Smooth muscle cell (in vitro differentiated cells): Measurements from ENCODE around the gene IFFO2. TPM values are rescaled to one million over a fixed set of nuclear protein-coding genes. Genes with fewer than 3 reads are reported as not detected.

Experiments used
- DNase-seq: peaks from one replicate; lab custom pipeline; 2025; ENCODE audit not compliant: unreplicated experiment; lab: John Stamatoyannopoulos, UW
- H2AFZ ChIP-seq: fragments of 200-600 bp; sonication (generic); 2 replicates; pipeline ENCODE4 v1.6.0; 2016; ENCODE audit warnings: antibody characterized with exemption, low read depth, mild to moderate bottlenecking
- H3F3A ChIP-seq: fragments of 200-600 bp; sonication (generic); 2 replicates; pipeline ENCODE4 v1.6.0; 2017; ENCODE audit warnings: antibody characterized with exemption, low read depth
- H3K27ac ChIP-seq: fragments of 200-600 bp; sonication (generic); 2 replicates; pipeline ENCODE4 v1.5.1; 2016; ENCODE audit warnings: low read depth, mild to moderate bottlenecking
- H3K27me3 ChIP-seq: fragments of 200-600 bp; sonication (generic); 2 replicates; pipeline ENCODE4 v1.6.1; 2016; ENCODE audit warnings: low read depth, mild to moderate bottlenecking
- H3K36me3 ChIP-seq: fragments of 200-600 bp; sonication (generic); 2 replicates; pipeline ENCODE4 v1.5.1; 2016; ENCODE audit warnings: low read depth
- H3K4me1 ChIP-seq: fragments of 200-600 bp; sonication (generic); 2 replicates; pipeline ENCODE4 v1.5.1; 2016; ENCODE audit warnings: low read depth
- H3K4me2 ChIP-seq: fragments of 200-600 bp; sonication (generic); 2 replicates; pipeline ENCODE4 v1.6.0; 2016; ENCODE audit warnings: mild to moderate bottlenecking
- H3K4me3 ChIP-seq: fragments of 200-600 bp; sonication (generic); 2 replicates; pipeline ENCODE4 v1.5.1; 2016; ENCODE audit warnings: mild to moderate bottlenecking
- H3K79me2 ChIP-seq: fragments of 200-600 bp; sonication (generic); 2 replicates; pipeline ENCODE4 v1.6.0; 2016; ENCODE audit warnings: low read depth, mild to moderate bottlenecking
- H3K9ac ChIP-seq: fragments of 200-600 bp; sonication (generic); 2 replicates; pipeline ENCODE4 v1.6.0; 2016; ENCODE audit warnings: low read depth
- H3K9me3 ChIP-seq: fragments of 200-600 bp; sonication (generic); replicated peaks from 2 replicates; pipeline ENCODE4 v1.5.1; 2016; ENCODE audit warnings: low read depth
- H4K20me1 ChIP-seq: fragments of 200-600 bp; sonication (generic); 2 replicates; pipeline ENCODE4 v1.6.0; 2016; ENCODE audit warnings: low read depth
- CTCF ChIP-seq: fragments of 200-600 bp; sonication (generic); IDR thresholded peaks from 2 replicates; pipeline ENCODE4 v1.5.1; 2017; ENCODE audit warnings: borderline replicate concordance, mild to moderate bottlenecking, antibody characterized with exemption; ENCODE audit not compliant: insufficient read depth, poor library complexity, severe bottlenecking
- WGBS: methylation state at CpG from one replicate; pipeline ENCODE4 v1.1.7; 2016; ENCODE audit warnings: low lambda C conversion rate; 5-methylcytosine and 5-hydroxymethylcytosine counted together
- polyA plus RNA-seq: library from polyadenylated mRNA; unstranded; fragments of >200 nt; fragmentation: Nextera tagmentation; extraction: Ambion mirVana; gene quantifications from 2 replicates; pipeline ENCODE4 v1.2.1, GENCODE V29; 2016
- total RNA-seq: library from RNA; depleted of rRNA; stranded (reverse); fragments of >200 nt; gene quantifications from 2 replicates; pipeline ENCODE4 v1.2.3, GENCODE V29; 2014

IFFO2 gene
- total and polyA plus RNA-seq, 2 experiments from 2014 or later, result 5.7 to 19.1 TPM

- no peaks in the 10 kb centered on the region for H3K4me1 ChIP-seq
- H3K36me3 ChIP-seq, result no peaks in the 10 kb centered on the region
- no peaks in the 10 kb centered on the region for H3K9me3 ChIP-seq
- no peak overlapping the region for H3K4me2 ChIP-seq
- 94% methylated on average over 7 of the region's 7 CpGs for WGBS
- H3K9ac ChIP-seq, result no peak overlapping the region
- no peak for DNase-seq
- H3F3A ChIP-seq, result no peaks in the 10 kb centered on the region
- H2AFZ ChIP-seq, result no peak overlapping the region
- H3K27me3 ChIP-seq, result no peaks in the 10 kb centered on the region
- H3K4me3 ChIP-seq, result no peak overlapping the region
- no peak for TF ChIP-seq CTCF
- no peaks in the 10 kb centered on the region for H3K79me2 ChIP-seq
- H4K20me1 ChIP-seq, result no peaks in the 10 kb centered on the region
- H3K27ac ChIP-seq, result no peak overlapping the region
Measured at GRCh38 chr1:18891426-18891780, 65.1 kb downstream of the IFFO2 start.

GRCh38 chr1:18890706-18891425 is 65.6 kb downstream of the IFFO2 start:
- no peaks in the 10 kb centered on the region for H3K4me1 ChIP-seq
- no peaks in the 10 kb centered on the region for H3K9me3 ChIP-seq
- DNase-seq, result no peak
- no peak overlapping the region for H3K4me3 ChIP-seq
- H3K9ac ChIP-seq, result no peak overlapping the region
- no peaks in the 10 kb centered on the region for H3K79me2 ChIP-seq
- H2AFZ ChIP-seq, result no peak overlapping the region
- TF ChIP-seq CTCF, result no peak
- WGBS, result 89% methylated on average over 6 of the region's 6 CpGs
- H3K36me3 ChIP-seq, result no peaks in the 10 kb centered on the region
- H4K20me1 ChIP-seq, result no peaks in the 10 kb centered on the region
- no peak overlapping the region for H3K27ac ChIP-seq
- H3K4me2 ChIP-seq, result no peak overlapping the region
- no peaks in the 10 kb centered on the region for H3K27me3 ChIP-seq
- no peaks in the 10 kb centered on the region for H3F3A ChIP-seq

GRCh38 chr1:18886003-18886335 is 70.5 kb downstream of the IFFO2 start:
- H2AFZ ChIP-seq, result no peak overlapping the region
- no peak overlapping the region for H3K4me2 ChIP-seq
- TF ChIP-seq CTCF, result no peak
- no peaks in the 10 kb centered on the region for H3K36me3 ChIP-seq
- no peaks in the 10 kb centered on the region for H3K27me3 ChIP-seq
- no peak overlapping the region for H3K9ac ChIP-seq
- H3K27ac ChIP-seq, result no peak overlapping the region
- no peaks in the 10 kb centered on the region for H4K20me1 ChIP-seq
- H3K79me2 ChIP-seq, result no peaks in the 10 kb centered on the region
- no peaks in the 10 kb centered on the region for H3K9me3 ChIP-seq
- WGBS, result 100% methylated on average over 1 of the region's 1 CpG
- H3K4me3 ChIP-seq, result no peak overlapping the region
- DNase-seq, result no peak
- no peaks in the 10 kb centered on the region for H3F3A ChIP-seq
- H3K4me1 ChIP-seq, result no peaks in the 10 kb centered on the region
